ENCODE measurements around the gene BCAN.

Gene BCAN

GRCh38 chr1:156644146-156644545, 2.2 kb downstream of the BCAN start:
- no peak for DNase-seq (ENCODE audit: low read depth)

- no peak for DNase-seq (ENCODE audit: low read depth)
Measured at GRCh38 chr1:156644640-156645039, 2.7 kb downstream of the BCAN start.

GRCh38 chr1:156645056-156645455, 3.1 kb downstream of the BCAN start:
- no peak for DNase-seq (ENCODE audit: low read depth)

- no peak for DNase-seq (ENCODE audit: low read depth)
Measured at GRCh38 chr1:156645666-156646065, 3.7 kb downstream of the BCAN start.

GRCh38 chr1:156646738-156647211, 4.9 kb downstream of the BCAN start:
- no peak for DNase-seq (ENCODE audit: low read depth)

GRCh38 chr1:156647351-156647750, 5.4 kb downstream of the BCAN start:
- DNase-seq (ENCODE audit: low read depth): no peak

- DNase-seq (ENCODE audit: low read depth): no peak
Measured at GRCh38 chr1:156648496-156648895, 6.6 kb downstream of the BCAN start.

- no peak for DNase-seq (ENCODE audit: low read depth)
Measured at GRCh38 chr1:156648951-156649350, 7.0 kb downstream of the BCAN start.

- DNase-seq (ENCODE audit: low read depth): no peak
Measured at GRCh38 chr1:156652131-156652991, 10.4 kb downstream of the BCAN start.

- DNase-seq (ENCODE audit: low read depth): no peak
Measured at GRCh38 chr1:156652992-156653355, 11.1 kb downstream of the BCAN start.

GRCh38 chr1:156654700-156655099, 12.8 kb downstream of the BCAN start:
- DNase-seq (ENCODE audit: low read depth): no peak

- DNase-seq (ENCODE audit: low read depth): no peak
Measured at GRCh38 chr1:156655151-156655903, 13.4 kb downstream of the BCAN start.

- no peak for DNase-seq (ENCODE audit: low read depth)
Measured at GRCh38 chr1:156655904-156656516, 14.1 kb downstream of the BCAN start.

- DNase-seq (ENCODE audit: low read depth): peak; percentile 65
Measured at GRCh38 chr1:156656806-156657740, 15.2 kb downstream of the BCAN start.

GRCh38 chr1:156657741-156658319, 15.9 kb downstream of the BCAN start:
- DNase-seq (ENCODE audit: low read depth): no peak

- DNase-seq (ENCODE audit: low read depth): no peak
Measured at GRCh38 chr1:156658496-156658895, 16.6 kb downstream of the BCAN start.

- no peak for DNase-seq (ENCODE audit: low read depth)
Measured at GRCh38 chr1:156658945-156659574, 17.1 kb downstream of the BCAN start.

- DNase-seq (ENCODE audit: low read depth): no peak
Measured at GRCh38 chr1:156659661-156659987, 17.7 kb downstream of the BCAN start.

GRCh38 chr1:156659988-156660751, 18.3 kb downstream of the BCAN start:
- DNase-seq (ENCODE audit: low read depth): peak; percentile 89

- DNase-seq (ENCODE audit: low read depth): no peak
Measured at GRCh38 chr1:156660752-156661112, 18.8 kb downstream of the BCAN start.
